ENCODE results near the gene ERFE.
"Not testable (repeated sequence)": the region's sequence is repeated elsewhere in the genome, so short reads cannot be mapped to it uniquely, and the experiment has no call there.

Gene ERFE

GRCh38 chr2:238167344-238167715, 8.6 kb downstream of the ERFE start:
- TF ChIP-seq CTCF (IDR thresholded peaks at IDR 0.05; ENCODE audit: borderline replicate concordance, control extremely low read depth, extremely low read depth, insufficient read depth, missing control alignments) = no peak
- no peak for DNase-seq (ENCODE audit: low spot score)
- in situ Hi-C loops (cut with MboI; ENCODE audit: low sequenced_read_pairs, unreplicated experiment) = no loop called here

- in situ Hi-C loops (cut with MboI; ENCODE audit: low sequenced_read_pairs, unreplicated experiment) = no loop called here
- no peak for TF ChIP-seq CTCF (IDR thresholded peaks at IDR 0.05; ENCODE audit: borderline replicate concordance, control extremely low read depth, extremely low read depth, insufficient read depth, missing control alignments)
- DNase-seq (ENCODE audit: low spot score) = peak; percentile 34
Observed at GRCh38 chr2:238167761-238168160, 9.0 kb downstream of the ERFE start.

- TF ChIP-seq CTCF (IDR thresholded peaks at IDR 0.05; ENCODE audit: borderline replicate concordance, control extremely low read depth, extremely low read depth, insufficient read depth, missing control alignments) = no peak
- in situ Hi-C loops (cut with MboI; ENCODE audit: low sequenced_read_pairs, unreplicated experiment) = no loop called here
- no peak for DNase-seq (ENCODE audit: low spot score)
Observed at GRCh38 chr2:238168196-238169047, 9.7 kb downstream of the ERFE start.

- no peak for DNase-seq (ENCODE audit: low spot score)
- no peak for TF ChIP-seq CTCF (IDR thresholded peaks at IDR 0.05; ENCODE audit: borderline replicate concordance, control extremely low read depth, extremely low read depth, insufficient read depth, missing control alignments)
- in situ Hi-C loops (cut with MboI; ENCODE audit: low sequenced_read_pairs, unreplicated experiment) = no loop called here
Observed at GRCh38 chr2:238169048-238169707, 10.4 kb downstream of the ERFE start.

- in situ Hi-C loops (cut with MboI; ENCODE audit: low sequenced_read_pairs, unreplicated experiment) = no loop called here
- TF ChIP-seq CTCF (IDR thresholded peaks at IDR 0.05; ENCODE audit: borderline replicate concordance, control extremely low read depth, extremely low read depth, insufficient read depth, missing control alignments) = no peak
- DNase-seq (ENCODE audit: low spot score) = no peak
Observed at GRCh38 chr2:238169708-238170251, 11.0 kb downstream of the ERFE start.

GRCh38 chr2:238170386-238171071, 11.8 kb downstream of the ERFE start:
- no peak for TF ChIP-seq CTCF (IDR thresholded peaks at IDR 0.05; ENCODE audit: borderline replicate concordance, control extremely low read depth, extremely low read depth, insufficient read depth, missing control alignments)
- in situ Hi-C loops (cut with MboI; ENCODE audit: low sequenced_read_pairs, unreplicated experiment) = no loop called here
- no peak for DNase-seq (ENCODE audit: low spot score)

GRCh38 chr2:238171072-238171431, 12.3 kb downstream of the ERFE start:
- in situ Hi-C loops (cut with MboI; ENCODE audit: low sequenced_read_pairs, unreplicated experiment); DNase-seq (ENCODE audit: low spot score): not testable (repeated sequence)

Measured in GM13976 (cell line).